ENCODE results near the gene CNOT8.

The CNOT8 gene

DNA sequence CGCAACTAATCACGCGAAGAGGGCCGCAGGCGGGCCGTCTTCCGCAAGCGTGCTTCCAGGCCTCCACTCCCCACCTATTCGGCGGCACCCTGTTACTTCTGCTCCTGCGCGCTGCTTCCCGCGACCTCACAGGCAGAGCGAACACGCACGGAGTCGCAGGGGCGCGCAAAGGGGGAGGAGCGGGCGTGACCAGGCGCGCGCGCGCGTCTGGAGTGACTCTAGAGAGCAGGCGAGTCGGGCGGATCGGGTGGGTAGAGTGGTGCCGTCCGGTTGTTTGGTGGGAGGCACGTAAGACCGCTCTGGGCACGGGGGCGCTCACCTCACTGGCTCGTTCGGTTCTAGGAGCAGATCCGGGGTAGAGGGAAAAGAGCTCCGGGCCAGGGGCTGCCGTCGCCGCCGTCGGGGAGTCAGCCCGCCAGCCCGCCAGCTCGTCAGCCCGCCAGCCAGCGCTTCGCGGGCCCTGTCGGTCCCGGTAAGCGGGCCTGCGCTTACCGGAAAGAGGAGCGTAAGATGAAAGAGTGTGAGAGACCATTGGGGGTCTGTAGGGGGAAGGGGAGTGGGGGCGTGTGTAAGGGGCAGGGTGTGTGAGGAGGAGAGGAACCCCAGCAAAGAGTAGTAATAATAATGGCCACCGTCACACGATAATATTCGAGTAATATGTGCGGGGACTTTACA is at the start of gene CNOT8:
Gene CNOT8, plus strand, starts transcription at position 331 of the 675 bp plus-strand sequence. CDS start 4,652 bp downstream, outside the sequence.
- peak; percentile 91 for DNase-seq (ENCODE audit: low read depth)
- no peak for TF ChIP-seq CTCF (IDR thresholded peaks at IDR 0.05; ENCODE audit: control insufficient read depth, insufficient read depth, low read depth, low read length, missing control alignments)
- peak within 1 kb of the TSS; percentile 77 for H3K4me3 ChIP-seq (ENCODE audit: control insufficient read depth, low read depth, low read length)

GRCh38 chr5:154811239-154811638 is 47.2 kb upstream of the CNOT8 start:
- no peak for TF ChIP-seq CTCF (IDR thresholded peaks at IDR 0.05; ENCODE audit: control insufficient read depth, insufficient read depth, low read depth, low read length, missing control alignments)
- no peak for DNase-seq (ENCODE audit: low read depth)
- H3K4me3 ChIP-seq (ENCODE audit: control insufficient read depth, low read depth, low read length): no peak overlapping the region

DNA sequence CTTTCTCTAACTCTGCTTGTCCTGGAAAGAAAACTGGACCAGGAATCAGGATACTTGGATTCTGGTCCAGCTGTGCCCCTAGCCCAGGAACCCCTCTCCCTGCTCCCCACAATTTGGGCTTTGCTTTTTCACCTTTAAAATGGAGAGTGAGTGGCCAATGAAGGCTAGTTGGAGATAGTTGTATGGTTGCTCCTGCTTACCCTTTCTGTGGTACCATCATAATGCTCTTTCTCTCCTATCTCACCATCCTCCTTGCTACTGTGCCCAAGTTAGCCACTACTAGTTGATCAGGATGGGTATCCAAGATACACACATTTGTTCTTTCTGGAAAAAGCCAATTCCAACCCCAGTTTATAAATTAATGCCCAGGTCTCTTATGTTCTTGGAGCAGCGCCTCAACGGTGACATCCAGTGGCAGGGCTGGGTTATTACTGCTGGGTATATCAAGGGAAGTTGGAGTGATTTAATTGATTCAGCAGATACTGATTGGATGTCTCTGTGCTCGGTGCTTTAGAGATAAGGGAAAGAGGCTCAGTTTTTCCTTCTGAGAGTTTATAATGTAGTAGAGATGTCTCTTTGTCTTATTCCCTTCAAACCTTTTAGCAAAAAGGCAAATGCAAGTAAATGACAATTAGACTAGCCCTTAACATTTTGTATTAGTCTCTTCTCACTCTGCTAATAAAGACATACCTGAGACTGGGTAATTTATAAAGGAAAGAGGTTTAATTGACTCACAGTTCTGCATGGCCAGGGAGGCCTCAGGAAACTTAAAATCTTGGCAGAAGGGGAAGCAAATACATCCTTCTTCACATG is 46.6 kb upstream of the CNOT8 start:
- TF ChIP-seq CTCF (IDR thresholded peaks at IDR 0.05; ENCODE audit: control insufficient read depth, insufficient read depth, low read depth, low read length, missing control alignments): peak; percentile 91
- no peak overlapping the region for H3K4me3 ChIP-seq (ENCODE audit: control insufficient read depth, low read depth, low read length)
- DNase-seq (ENCODE audit: low read depth): peak; percentile 24

GRCh38 chr5:154813158-154813557 is 45.3 kb upstream of the CNOT8 start:
- no peak overlapping the region for H3K4me3 ChIP-seq (ENCODE audit: control insufficient read depth, low read depth, low read length)
- DNase-seq (ENCODE audit: low read depth): no peak
- TF ChIP-seq CTCF (IDR thresholded peaks at IDR 0.05; ENCODE audit: control insufficient read depth, insufficient read depth, low read depth, low read length, missing control alignments): no peak

DNA sequence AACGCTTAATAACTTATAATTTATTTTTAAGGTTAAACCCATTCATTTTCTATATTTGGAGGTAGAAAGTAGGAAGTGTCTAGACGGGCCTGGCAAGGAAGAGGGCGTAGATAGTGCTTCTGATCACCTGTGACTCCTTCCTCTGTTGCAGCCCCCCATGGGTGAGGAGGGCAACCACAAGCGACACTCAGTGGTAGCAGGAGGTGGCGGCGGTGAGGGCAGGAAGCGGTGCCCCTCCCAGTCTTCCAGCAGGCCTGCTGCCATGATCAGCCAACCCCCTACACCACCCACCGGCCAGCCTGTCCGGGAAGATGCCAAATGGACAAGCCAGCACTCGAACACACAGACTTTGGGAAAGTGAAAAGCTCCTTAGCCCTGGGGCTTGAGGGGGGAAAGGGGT is 44.7 kb upstream of the CNOT8 start:
- no peak overlapping the region for H3K4me3 ChIP-seq (ENCODE audit: control insufficient read depth, low read depth, low read length)
- no peak for TF ChIP-seq CTCF (IDR thresholded peaks at IDR 0.05; ENCODE audit: control insufficient read depth, insufficient read depth, low read depth, low read length, missing control alignments)
- DNase-seq (ENCODE audit: low read depth): no peak

DNA sequence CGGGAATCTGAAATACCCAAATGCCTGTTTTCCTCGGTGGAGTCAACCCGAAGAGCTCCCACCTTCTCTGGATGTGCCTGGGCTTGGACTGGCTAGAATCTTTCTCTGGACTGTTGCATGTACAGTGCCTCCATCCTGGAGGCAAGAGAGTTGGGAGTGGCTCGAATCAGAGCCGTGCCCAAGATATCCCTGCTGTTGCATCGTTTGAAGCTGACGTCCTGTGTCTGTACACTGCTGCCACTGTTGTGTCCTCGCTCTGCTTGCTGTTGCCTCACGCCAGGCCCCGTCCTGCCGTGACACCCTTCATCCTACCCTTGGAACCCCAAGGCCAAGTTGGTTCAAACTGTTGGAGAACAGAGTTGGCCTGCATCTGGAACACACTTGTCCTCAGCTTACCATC is 43.4 kb upstream of the CNOT8 start:
- no peak for TF ChIP-seq CTCF (IDR thresholded peaks at IDR 0.05; ENCODE audit: control insufficient read depth, insufficient read depth, low read depth, low read length, missing control alignments)
- no peak for DNase-seq (ENCODE audit: low read depth)
- H3K4me3 ChIP-seq (ENCODE audit: control insufficient read depth, low read depth, low read length): no peak overlapping the region
